Testis (tissue), 3 donors: Measurements from ENCODE around the gene CCSER2. TPM values are rescaled to one million over a fixed set of nuclear protein-coding genes. Genes with fewer than 3 reads are reported as not detected.

Experiments
- DNase-seq: peaks from one replicate; pipeline ENCODE4 v3.0.0-alpha.2; 2019
- H3K27ac ChIP-seq, 2 donors: fragments of 200-600 bp; sonication (generic); one replicate each; pipeline ENCODE4 v1.5.1; 2019
- H3K27me3 ChIP-seq: fragments of 200-600 bp; sonication (generic); one replicate; pipeline ENCODE4 v1.5.1; 2019
- H3K36me3 ChIP-seq: fragments of 200-600 bp; sonication (generic); one replicate; pipeline ENCODE4 v1.5.1; 2017; ENCODE audit warnings: low read depth; ENCODE audit errors: missing control alignments
- H3K4me1 ChIP-seq: fragments of 200-600 bp; sonication (generic); one replicate; pipeline ENCODE4 v1.5.1; 2019
- H3K4me3 ChIP-seq, 2 donors: fragments of 200-600 bp; sonication (generic); one replicate each; pipeline ENCODE4 v1.5.1; 2017 to 2019
- H3K9me3 ChIP-seq: fragments of 200-600 bp; sonication (generic); one replicate; pipeline ENCODE4 v1.5.1; 2017
- CTCF ChIP-seq, 3 experiments: fragments of 450-650 bp in 2 of 3; fragments of 200-600 bp in 1 of 3; sonication (generic) in 1 of 3; IDR thresholded peaks; one replicate each; pipeline ENCODE4 v1.5.1; 2016 to 2019; ENCODE audit warnings: antibody characterized with exemption in 3 of 3, mild to moderate bottlenecking in 2 of 3, moderate library complexity in 1 of 3
- POLR2A ChIP-seq: fragments of 450-650 bp; IDR thresholded peaks from one replicate; pipeline ENCODE4 v1.6.1; 2017; ENCODE audit warnings: antibody characterized with exemption, mild to moderate bottlenecking, moderate library complexity
- WGBS, 2 donors: methylation state at CpG; one replicate each; pipeline ENCODE4 v1.1.5; 2018; 5-methylcytosine and 5-hydroxymethylcytosine counted together
- intact Hi-C: fragments of 100-400 bp; cut with DNase I; formaldehyde crosslinking; loops from one replicate; pipeline ENCODE4 v1.15.1; 2023; ENCODE audit warnings: low total_unique reads
- polyA plus RNA-seq: library from polyadenylated mRNA; stranded (reverse); fragments of 350-450 nt; fragmentation: Illumina TruSeq; extraction: RNeasy Lipid Tissue Mini Kit (QIAGEN cat#74804); gene quantifications from one replicate; pipeline ENCODE4 v1.2.3, GENCODE V29; 2014; ENCODE audit warnings: low read depth, low replicate concordance; ENCODE audit not compliant: insufficient read depth
- total RNA-seq, 2 donors: library from RNA; depleted of rRNA; stranded (reverse); fragments of >200 nt; gene quantifications; one replicate each; pipeline ENCODE4 v1.2.3, GENCODE V29; 2016

Gene CCSER2
- total and polyA plus RNA-seq, 3 donors from 2014 or later, result 65.4 to 148 (median 146) TPM

GRCh38 chr10:84335516-84335915 lies 7.1 kb downstream of the CCSER2 start:
- H3K27me3 ChIP-seq, result no peaks in the 10 kb centered on the region
- DNase-seq, result no peak
- WGBS, 2 donors, result 72 to 75% methylated on average over 3 of the region's 3 CpGs
- intact Hi-C loops, result no loop called here
- peaks cover 2% of the 10 kb centered on the region for H3K4me1 ChIP-seq
- H3K27ac ChIP-seq, result no peak overlapping the region
- no peaks in the 10 kb centered on the region for H3K36me3 ChIP-seq
- no peak overlapping the region for H3K4me3 ChIP-seq
- TF ChIP-seq CTCF (IDR thresholded peaks at IDR 0.05) (no peak), POLR2A (no peak)
- H3K9me3 ChIP-seq, result no peaks in the 10 kb centered on the region

GRCh38 chr10:84336406-84337090 lies 8.2 kb downstream of the CCSER2 start:
- Histone ChIP-seq H3K27ac (no peak overlapping the region), H3K4me1 (no peaks in the 10 kb centered on the region), H3K36me3 (no peaks in the 10 kb centered on the region), H3K27me3 (no peaks in the 10 kb centered on the region), H3K9me3 (no peaks in the 10 kb centered on the region), H3K4me3 (no peak overlapping the region)
- 92% methylated on average over 5 of the region's 5 CpGs for WGBS, 2 donors
- TF ChIP-seq CTCF (IDR thresholded peaks at IDR 0.05), result no peak
- no peak for TF ChIP-seq POLR2A
- no peak for DNase-seq
- intact Hi-C loops, result no loop called here

- no peaks in the 10 kb centered on the region for H3K9me3 ChIP-seq
- no peaks in the 10 kb centered on the region for H3K27me3 ChIP-seq
- no peak overlapping the region for H3K27ac ChIP-seq
- no peak for TF ChIP-seq POLR2A
- no peak for TF ChIP-seq CTCF (IDR thresholded peaks at IDR 0.05)
- DNase-seq, result no peak
- no peak overlapping the region for H3K4me3 ChIP-seq
- 92 to 94% methylated on average over 3 of the region's 3 CpGs for WGBS, 2 donors
- no peaks in the 10 kb centered on the region for H3K36me3 ChIP-seq
- intact Hi-C loops, result no loop called here
- H3K4me1 ChIP-seq, result no peaks in the 10 kb centered on the region
Observed at GRCh38 chr10:84337199-84337598, 8.8 kb downstream of the CCSER2 start.

- no peak overlapping the region for H3K4me3 ChIP-seq
- no peaks in the 10 kb centered on the region for H3K9me3 ChIP-seq
- no peak for DNase-seq
- no peaks in the 10 kb centered on the region for H3K27me3 ChIP-seq
- no peak overlapping the region for H3K27ac ChIP-seq
- WGBS, 2 donors, result 88 to 91% methylated on average over 1 of the region's 1 CpG
- TF ChIP-seq POLR2A, result no peak
- TF ChIP-seq CTCF (IDR thresholded peaks at IDR 0.05), result no peak
- intact Hi-C loops, result no loop called here
- no peaks in the 10 kb centered on the region for H3K36me3 ChIP-seq
- H3K4me1 ChIP-seq, result no peaks in the 10 kb centered on the region
Observed at GRCh38 chr10:84339025-84339424, 10.6 kb downstream of the CCSER2 start.

- no peaks in the 10 kb centered on the region for H3K27me3 ChIP-seq
- H3K4me3 ChIP-seq, result no peak overlapping the region
- H3K9me3 ChIP-seq, result no peaks in the 10 kb centered on the region
- H3K27ac ChIP-seq, result no peak overlapping the region
- H3K4me1 ChIP-seq, result no peaks in the 10 kb centered on the region
- intact Hi-C loops, result no loop called here
- H3K36me3 ChIP-seq, result no peaks in the 10 kb centered on the region
- WGBS, 2 donors, result 95 to 99% methylated on average over 3 of the region's 3 CpGs
- DNase-seq, result no peak
- no peak for TF ChIP-seq CTCF (IDR thresholded peaks at IDR 0.05)
- no peak for TF ChIP-seq POLR2A
Observed at GRCh38 chr10:84340187-84340586, 11.8 kb downstream of the CCSER2 start.
